ENCODE results near the gene TAF7.

TAF7 gene

GRCh38 chr5:141320225-141321169 is at the start of gene TAF7:
Gene TAF7 (minus strand): TSS chr5:141320784. CDS start chr5:141320044, 740 bp downstream.
- TF ChIP-seq CTCF (IDR thresholded peaks at IDR 0.05; ENCODE audit: low read depth, low read length), result peak; percentile 89
- peak within 1 kb of the TSS; percentile 79 for H3K4me3 ChIP-seq (ENCODE audit: low read depth, low read length)
- DNase-seq (ENCODE audit: low read depth, low spot score), result peak; percentile 96
- in situ Hi-C loops (cut with HindIII; ENCODE audit: low sequenced_read_pairs), result no loop called here

GRCh38 chr5:141366016-141366896 is 45.7 kb upstream of the TAF7 start:
- H3K4me3 ChIP-seq (ENCODE audit: low read depth, low read length), result no peak overlapping the region
- TF ChIP-seq CTCF (IDR thresholded peaks at IDR 0.05; ENCODE audit: low read depth, low read length), result no peak
- in situ Hi-C loops (cut with HindIII; ENCODE audit: low sequenced_read_pairs), result no loop called here
- no peak for DNase-seq (ENCODE audit: low read depth, low spot score)

- TF ChIP-seq CTCF (IDR thresholded peaks at IDR 0.05; ENCODE audit: low read depth, low read length), result no peak
- H3K4me3 ChIP-seq (ENCODE audit: low read depth, low read length), result peak within 1 kb of the TSS; percentile 7
- DNase-seq (ENCODE audit: low read depth, low spot score), result no peak
- in situ Hi-C loops (cut with HindIII; ENCODE audit: low sequenced_read_pairs), result no loop called here
Measured at GRCh38 chr5:141363952-141364660, 43.5 kb upstream of the TAF7 start, which contains the start of gene PCDHGA5. Gene PCDHGA5 (plus strand): TSS chr5:141364162. CDS start chr5:141364331, 169 bp downstream.

GRCh38 chr5:141362719-141363118 is 42.1 kb upstream of the TAF7 start:
- no peak overlapping the region for H3K4me3 ChIP-seq (ENCODE audit: low read depth, low read length)
- in situ Hi-C loops (cut with HindIII; ENCODE audit: low sequenced_read_pairs), result no loop called here
- TF ChIP-seq CTCF (IDR thresholded peaks at IDR 0.05; ENCODE audit: low read depth, low read length), result no peak
- no peak for DNase-seq (ENCODE audit: low read depth, low spot score)

GRCh38 chr5:141360685-141361084 is 40.1 kb upstream of the TAF7 start:
- no peak overlapping the region for H3K4me3 ChIP-seq (ENCODE audit: low read depth, low read length)
- TF ChIP-seq CTCF (IDR thresholded peaks at IDR 0.05; ENCODE audit: low read depth, low read length), result no peak
- in situ Hi-C loops (cut with HindIII; ENCODE audit: low sequenced_read_pairs), result no loop called here
- DNase-seq (ENCODE audit: low read depth, low spot score), result no peak

All from astrocyte of the spinal cord (primary cell).